IMR-90 (cell line): Measurements from ENCODE around the gene LRRC31. TPM values are rescaled to one million over a fixed set of nuclear protein-coding genes. Genes with fewer than 3 reads are reported as not detected.

Experiments used
- ATAC-seq: fragments of 200-7000 bp; cut with Tn5 transposase; 2 replicates; pipeline ENCODE4 v1.9.1; 2020; ENCODE audit warnings: low read depth, mild to moderate bottlenecking, moderate library complexity
- BruUV-seq: library from RNA; stranded (reverse); fragments of 400-500 nt; replicated peaks from 2 replicates; lab custom pipeline; 2021; lab: Mats Ljungman, UMichigan
- CTCF ChIA-PET: fragments of 300-600 bp; formaldehyde crosslinking; extraction: SDS; loops from one replicate; lab custom pipeline; 2021; ENCODE audit warnings: antibody characterized with exemption; lab: Yijun Ruan, JAX
- POLR2A ChIA-PET: fragments of 300-600 bp; sonication (Branson Sonifier 250); formaldehyde crosslinking; loops from one replicate; lab custom pipeline; 2022; ENCODE audit warnings: antibody characterized with exemption; ENCODE audit not compliant: unreplicated experiment; lab: Charles Lee
- DNase-seq: peaks from one replicate; pipeline ENCODE4 v3.0.0; 2013
- H2AFZ ChIP-seq: replicated peaks from 2 replicates; pipeline ENCODE3; 2013; ENCODE audit warnings: low read length, mild to moderate bottlenecking; ENCODE audit not compliant: poor library complexity
- H2AK5ac ChIP-seq: 2 replicates; pipeline ENCODE4 v1.6.1; 2013; ENCODE audit warnings: low read depth, low read length, inconsistent platforms
- H2AK9ac ChIP-seq: replicated peaks from 2 replicates; pipeline ENCODE3; 2013; ENCODE audit warnings: mild to moderate bottlenecking, low read depth, low read length, moderate library complexity; ENCODE audit not compliant: poor library complexity
- H2BK120ac ChIP-seq: 2 replicates; pipeline ENCODE4 v1.6.1; 2013; ENCODE audit warnings: low read depth, low read length, inconsistent platforms
- H2BK15ac ChIP-seq: 3 replicates; pipeline ENCODE4 v1.6.1; 2013; ENCODE audit warnings: low read depth, low read length, inconsistent platforms
- H2BK20ac ChIP-seq: 2 replicates; pipeline ENCODE4 v1.6.1; 2013; ENCODE audit warnings: low read depth, mild to moderate bottlenecking, inconsistent platforms, low read length, moderate library complexity
- H2BK5ac ChIP-seq: 2 replicates; pipeline ENCODE4 v1.6.1; 2013; ENCODE audit warnings: mild to moderate bottlenecking, low read depth, low read length, inconsistent platforms; ENCODE audit not compliant: poor library complexity, severe bottlenecking
- H3K14ac ChIP-seq: replicated peaks from 2 replicates; pipeline ENCODE4 v1.6.1; 2013; ENCODE audit warnings: low read depth, low read length, inconsistent platforms
- H3K18ac ChIP-seq: 2 replicates; pipeline ENCODE4 v1.6.1; 2013; ENCODE audit warnings: low read depth, low read length, control low read depth
- H3K23ac ChIP-seq: 2 replicates; pipeline ENCODE4 v1.6.1; 2013; ENCODE audit warnings: low read depth, low read length, inconsistent platforms
- H3K27ac ChIP-seq: 2 replicates; pipeline ENCODE4 v1.5.1; 2013; ENCODE audit warnings: mild to moderate bottlenecking, control low read depth, low read length; ENCODE audit not compliant: insufficient read depth
- H3K27me3 ChIP-seq: 2 replicates; pipeline ENCODE4 v1.6.1; 2013; ENCODE audit warnings: low read length; ENCODE audit not compliant: control insufficient read depth, insufficient read depth
- H3K36me3 ChIP-seq: 2 replicates; pipeline ENCODE4 v1.6.1; 2013; ENCODE audit warnings: low read length, mixed read lengths; ENCODE audit not compliant: control insufficient read depth, insufficient read depth
- H3K4ac ChIP-seq: 2 replicates; pipeline ENCODE4 v1.6.1; 2013; ENCODE audit warnings: low read depth, low read length, inconsistent platforms
- H3K4me1 ChIP-seq: 2 replicates; pipeline ENCODE4 v1.6.1; 2013; ENCODE audit warnings: low read length, mixed read lengths; ENCODE audit not compliant: control insufficient read depth, insufficient read depth
- H3K4me2 ChIP-seq: 2 replicates; pipeline ENCODE4 v1.6.1; 2013; ENCODE audit warnings: low read depth, mild to moderate bottlenecking, control low read depth, low read length, moderate library complexity
- H3K4me3 ChIP-seq: 2 replicates; pipeline ENCODE4 v1.5.1; 2013; ENCODE audit warnings: low read depth, mild to moderate bottlenecking, control low read depth, low read length, moderate library complexity; ENCODE audit not compliant: insufficient read depth
- H3K56ac ChIP-seq: 2 replicates; pipeline ENCODE4 v1.6.1; 2013; ENCODE audit warnings: low read length, inconsistent platforms; ENCODE audit not compliant: insufficient read depth; ENCODE audit errors: extremely low read depth
- H3K79me1 ChIP-seq, 2 experiments: 2 replicates each; pipeline ENCODE4 v1.6.1; 2013; ENCODE audit warnings: low read length in 2 of 2, inconsistent platforms in 1 of 2, low read depth in 1 of 2
- H3K9ac ChIP-seq: 2 replicates; pipeline ENCODE4 v1.6.1; 2013; ENCODE audit warnings: low read depth, low read length, control low read depth
- H3K9me1 ChIP-seq: 2 replicates; pipeline ENCODE4 v1.6.1; 2013; ENCODE audit warnings: low read length, inconsistent platforms; ENCODE audit not compliant: insufficient read depth
- H3K9me3 ChIP-seq: 2 replicates; pipeline ENCODE4 v1.6.1; 2013; ENCODE audit warnings: low read length; ENCODE audit not compliant: control insufficient read depth, insufficient read depth
- H4K20me1 ChIP-seq: 2 replicates; pipeline ENCODE4 v1.6.1; 2013; ENCODE audit warnings: low read length, inconsistent platforms; ENCODE audit not compliant: insufficient read depth
- H4K5ac ChIP-seq: 2 replicates; pipeline ENCODE4 v1.6.1; 2013; ENCODE audit warnings: mild to moderate bottlenecking, low read depth, low read length, control low read depth
- H4K8ac ChIP-seq, 2 experiments: 2 replicates each; pipeline ENCODE4 v1.6.1; 2013; ENCODE audit warnings: low read depth in 2 of 2, low read length in 2 of 2, control low read depth in 1 of 2, inconsistent platforms in 1 of 2
- H4K91ac ChIP-seq: 2 replicates; pipeline ENCODE4 v1.6.1; 2013; ENCODE audit warnings: low read depth, low read length, inconsistent platforms; ENCODE audit not compliant: insufficient read depth
- BHLHE40 ChIP-seq: fragments of 150-350 bp; IDR thresholded peaks from 2 replicates; pipeline ENCODE4 v1.6.1; 2016; ENCODE audit warnings: mild to moderate bottlenecking, low read depth, low read length
- CHD1 ChIP-seq: IDR thresholded peaks from 2 replicates; pipeline ENCODE4 v1.6.1; 2012; ENCODE audit warnings: low read depth, low read length, improper control_type of control experiment
- FOS ChIP-seq: fragments of 150-350 bp; IDR thresholded peaks from 2 replicates; pipeline ENCODE4 v1.6.1; 2016; ENCODE audit warnings: low read depth, low read length
- MAFK ChIP-seq: IDR thresholded peaks from 2 replicates; pipeline ENCODE4 v1.6.1; 2012; ENCODE audit warnings: low read depth, low read length, improper control_type of control experiment
- MXI1 ChIP-seq: IDR thresholded peaks from 2 replicates; pipeline ENCODE4 v1.6.1; 2012; ENCODE audit warnings: low read depth, mild to moderate bottlenecking, low read length, moderate library complexity, borderline replicate concordance
- POLR2A ChIP-seq: IDR thresholded peaks from 2 replicates; pipeline ENCODE4 v1.6.1; 2012; ENCODE audit warnings: mild to moderate bottlenecking, low read depth, low read length
- RAD21 ChIP-seq: IDR thresholded peaks from 2 replicates; pipeline ENCODE4 v1.6.1; 2012; ENCODE audit warnings: low read length, improper control_type of control experiment
- RFX5 ChIP-seq: IDR thresholded peaks from 2 replicates; pipeline ENCODE4 v1.8.0; 2012; ENCODE audit warnings: low read depth, mild to moderate bottlenecking, low read length, moderate library complexity
- SMC3 ChIP-seq: fragments of 150-350 bp; IDR thresholded peaks from 2 replicates; pipeline ENCODE4 v1.6.1; 2016; ENCODE audit warnings: low read depth, mild to moderate bottlenecking, antibody characterized with exemption, low read length, moderate library complexity
- USF2 ChIP-seq: fragments of 150-350 bp; IDR thresholded peaks from 2 replicates; pipeline ENCODE4 v1.6.1; 2017; ENCODE audit warnings: mild to moderate bottlenecking, antibody characterized with exemption, low read length, low read depth
- WGBS, 2 experiments: methylation state at CpG; one replicate each; pipeline versions ENCODE4 v1.1.5 to v1.1.7; 2013; ENCODE audit warnings: missing lambda C conversion rate in 2 of 2; ENCODE audit not compliant: insufficient read length in 1 of 2; ENCODE audit errors: extremely low coverage in 2 of 2; 5-methylcytosine and 5-hydroxymethylcytosine counted together
- dilution Hi-C: fragments of 300-500 bp; cut with HindIII; formaldehyde crosslinking; loops from one replicate; pipeline ENCODE4 v1.14.3; 2018; ENCODE audit warnings: low sequenced_read_pairs; ENCODE audit not compliant: unreplicated experiment
- in situ Hi-C: fragments of 300-500 bp; cut with MboI; formaldehyde crosslinking; loops from 3 replicates; pipeline ENCODE4 v1.14.3; 2019; ENCODE audit warnings: low sequenced_read_pairs, inconsistent platforms, mixed read lengths
- intact Hi-C: fragments of 100-400 bp; cut with micrococcal nuclease; formaldehyde crosslinking; loops from 2 replicates; pipeline ENCODE4 v1.10.0; 2022
- polyA plus RNA-seq, 3 experiments: library from polyadenylated mRNA; depleted of rRNA; stranded (reverse); fragments of >200 nt; gene quantifications; 2 replicates each; pipeline ENCODE4 v1.2.3, GENCODE V29; 2012; ENCODE audit warnings: low replicate concordance in 1 of 3
- total RNA-seq: library from RNA; depleted of rRNA; stranded (reverse); fragments of >200 nt; gene quantifications from 2 replicates; pipeline ENCODE4 v1.2.3, GENCODE V29; 2012
- TF ChIP-seq, protein P1 (sequence below): fragments of 150-350 bp; IDR thresholded peaks from 2 replicates; pipeline ENCODE4 v1.6.1; 2016; ENCODE audit warnings: low read depth, mild to moderate bottlenecking, low read length, moderate library complexity, borderline replicate concordance
- TF ChIP-seq, protein P2 (sequence below): conservative IDR thresholded peaks from 2 replicates; pipeline ENCODE4 v1.5.1; 2012; ENCODE audit warnings: mild to moderate bottlenecking, low read depth, low read length, improper control_type of control experiment

Gene LRRC31
- total and polyA plus RNA-seq, 2 of the 4 experiments (the other 2 are of a cell fraction) = not detected

GRCh38 chr3:169913323-169913722 is 43.6 kb upstream of the LRRC31 start:
- H3K4ac ChIP-seq = no peak overlapping the region
- BruUV-seq = no TSS peak
- H2AK5ac ChIP-seq = no peak overlapping the region
- intact Hi-C loops (no loop called here), in situ Hi-C loops (no loop called here), dilution Hi-C loops (no loop called here)
- ChIA-PET CTCF (no interaction called here), POLR2A (no interaction called here)
- H4K91ac ChIP-seq = no peak overlapping the region
- no peak overlapping the region for H2AFZ ChIP-seq
- no peak overlapping the region for H2BK15ac ChIP-seq
- no peaks in the 10 kb centered on the region for H3K4me1 ChIP-seq
- no CpG with 5 or more reads among the region's 3 CpGs for WGBS, 2 experiments
- no peak overlapping the region for H3K18ac ChIP-seq
- no peak overlapping the region for H3K56ac ChIP-seq
- DNase-seq (no peak), ATAC-seq (no peak)
- no peaks in the 10 kb centered on the region for H4K20me1 ChIP-seq
- H3K27me3 ChIP-seq = peaks cover under 1% of the 10 kb centered on the region
- no peak overlapping the region for H2BK120ac ChIP-seq
- TF ChIP-seq CHD1 (no peak), RFX5 (no peak), RAD21 (no peak), BHLHE40 (no peak), MXI1 (no peak), POLR2A (no peak), MAFK (no peak), USF2 (no peak), SMC3 (no peak), FOS (no peak)
- TF ChIP-seq, protein P1, sequence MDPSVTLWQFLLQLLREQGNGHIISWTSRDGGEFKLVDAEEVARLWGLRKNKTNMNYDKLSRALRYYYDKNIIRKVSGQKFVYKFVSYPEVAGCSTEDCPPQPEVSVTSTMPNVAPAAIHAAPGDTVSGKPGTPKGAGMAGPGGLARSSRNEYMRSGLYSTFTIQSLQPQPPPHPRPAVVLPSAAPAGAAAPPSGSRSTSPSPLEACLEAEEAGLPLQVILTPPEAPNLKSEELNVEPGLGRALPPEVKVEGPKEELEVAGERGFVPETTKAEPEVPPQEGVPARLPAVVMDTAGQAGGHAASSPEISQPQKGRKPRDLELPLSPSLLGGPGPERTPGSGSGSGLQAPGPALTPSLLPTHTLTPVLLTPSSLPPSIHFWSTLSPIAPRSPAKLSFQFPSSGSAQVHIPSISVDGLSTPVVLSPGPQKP = no peak
- TF ChIP-seq, protein P2, sequence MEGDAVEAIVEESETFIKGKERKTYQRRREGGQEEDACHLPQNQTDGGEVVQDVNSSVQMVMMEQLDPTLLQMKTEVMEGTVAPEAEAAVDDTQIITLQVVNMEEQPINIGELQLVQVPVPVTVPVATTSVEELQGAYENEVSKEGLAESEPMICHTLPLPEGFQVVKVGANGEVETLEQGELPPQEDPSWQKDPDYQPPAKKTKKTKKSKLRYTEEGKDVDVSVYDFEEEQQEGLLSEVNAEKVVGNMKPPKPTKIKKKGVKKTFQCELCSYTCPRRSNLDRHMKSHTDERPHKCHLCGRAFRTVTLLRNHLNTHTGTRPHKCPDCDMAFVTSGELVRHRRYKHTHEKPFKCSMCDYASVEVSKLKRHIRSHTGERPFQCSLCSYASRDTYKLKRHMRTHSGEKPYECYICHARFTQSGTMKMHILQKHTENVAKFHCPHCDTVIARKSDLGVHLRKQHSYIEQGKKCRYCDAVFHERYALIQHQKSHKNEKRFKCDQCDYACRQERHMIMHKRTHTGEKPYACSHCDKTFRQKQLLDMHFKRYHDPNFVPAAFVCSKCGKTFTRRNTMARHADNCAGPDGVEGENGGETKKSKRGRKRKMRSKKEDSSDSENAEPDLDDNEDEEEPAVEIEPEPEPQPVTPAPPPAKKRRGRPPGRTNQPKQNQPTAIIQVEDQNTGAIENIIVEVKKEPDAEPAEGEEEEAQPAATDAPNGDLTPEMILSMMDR = no peak
- no peaks in the 10 kb centered on the region for H3K79me1 ChIP-seq
- no peak overlapping the region for H3K4me3 ChIP-seq
- H3K36me3 ChIP-seq = no peaks in the 10 kb centered on the region
- H3K9me1 ChIP-seq = no peaks in the 10 kb centered on the region
- no peaks in the 10 kb centered on the region for H3K9me3 ChIP-seq
- H3K14ac ChIP-seq = no peak overlapping the region
- no peak overlapping the region for H3K27ac ChIP-seq
- H3K9ac ChIP-seq = no peak overlapping the region
- no peak overlapping the region for H3K23ac ChIP-seq
- H2AK9ac ChIP-seq = no peak overlapping the region
- no peak overlapping the region for H4K8ac ChIP-seq
- H2BK20ac ChIP-seq = no peak overlapping the region
- no peak overlapping the region for H3K4me2 ChIP-seq
- H2BK5ac ChIP-seq = no peak overlapping the region
- H4K5ac ChIP-seq = no peak overlapping the region
